ENCODE data around the gene PCSK1.
"Not testable (repeated sequence)": the region's sequence is repeated elsewhere in the genome, so short reads cannot be mapped to it uniquely, and the experiment has no call there.

Gene PCSK1

DNA sequence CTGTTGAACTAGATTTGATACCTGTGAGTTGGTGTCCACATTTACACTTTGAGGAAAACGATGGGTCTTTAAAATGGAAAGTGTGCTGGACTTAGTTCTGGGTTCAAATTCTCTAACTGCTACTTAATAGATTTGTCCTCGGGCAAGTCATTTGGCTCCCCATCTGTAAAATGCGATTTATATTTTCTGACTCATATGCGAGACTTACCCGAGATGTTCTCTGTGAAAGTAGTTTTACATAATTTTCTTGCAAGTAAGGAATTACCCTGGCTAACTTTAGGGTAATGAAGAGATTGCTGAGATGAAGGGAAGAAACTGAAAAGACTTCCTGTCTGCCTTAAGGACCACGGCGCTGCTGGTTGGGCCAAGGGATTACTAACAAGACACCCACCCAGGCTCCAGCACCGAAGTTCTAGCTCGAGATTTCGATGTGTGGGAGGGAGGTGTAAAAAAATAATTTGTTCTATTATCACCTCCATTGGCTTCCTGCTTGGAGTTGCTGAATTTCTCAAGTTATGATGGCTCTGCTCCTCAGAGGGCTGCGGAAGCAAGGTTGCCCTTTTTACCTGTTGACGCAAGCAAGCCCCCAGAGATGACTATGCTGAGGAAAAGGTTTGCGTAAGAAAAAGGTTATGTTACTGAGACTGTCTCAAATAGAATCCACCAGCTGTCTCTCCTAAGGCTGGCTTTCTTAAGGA lies 24.1 kb downstream of the PCSK1 start:
- no peak for DNase-seq (ENCODE audit: low read depth)
- TF ChIP-seq, protein P1, sequence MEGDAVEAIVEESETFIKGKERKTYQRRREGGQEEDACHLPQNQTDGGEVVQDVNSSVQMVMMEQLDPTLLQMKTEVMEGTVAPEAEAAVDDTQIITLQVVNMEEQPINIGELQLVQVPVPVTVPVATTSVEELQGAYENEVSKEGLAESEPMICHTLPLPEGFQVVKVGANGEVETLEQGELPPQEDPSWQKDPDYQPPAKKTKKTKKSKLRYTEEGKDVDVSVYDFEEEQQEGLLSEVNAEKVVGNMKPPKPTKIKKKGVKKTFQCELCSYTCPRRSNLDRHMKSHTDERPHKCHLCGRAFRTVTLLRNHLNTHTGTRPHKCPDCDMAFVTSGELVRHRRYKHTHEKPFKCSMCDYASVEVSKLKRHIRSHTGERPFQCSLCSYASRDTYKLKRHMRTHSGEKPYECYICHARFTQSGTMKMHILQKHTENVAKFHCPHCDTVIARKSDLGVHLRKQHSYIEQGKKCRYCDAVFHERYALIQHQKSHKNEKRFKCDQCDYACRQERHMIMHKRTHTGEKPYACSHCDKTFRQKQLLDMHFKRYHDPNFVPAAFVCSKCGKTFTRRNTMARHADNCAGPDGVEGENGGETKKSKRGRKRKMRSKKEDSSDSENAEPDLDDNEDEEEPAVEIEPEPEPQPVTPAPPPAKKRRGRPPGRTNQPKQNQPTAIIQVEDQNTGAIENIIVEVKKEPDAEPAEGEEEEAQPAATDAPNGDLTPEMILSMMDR (IDR thresholded peaks at IDR 0.05; ENCODE audit: insufficient read depth, low read depth, low read length, missing control alignments) = no peak
- H3K4me3 ChIP-seq (ENCODE audit: low read depth, low read length) = no peak overlapping the region

DNA sequence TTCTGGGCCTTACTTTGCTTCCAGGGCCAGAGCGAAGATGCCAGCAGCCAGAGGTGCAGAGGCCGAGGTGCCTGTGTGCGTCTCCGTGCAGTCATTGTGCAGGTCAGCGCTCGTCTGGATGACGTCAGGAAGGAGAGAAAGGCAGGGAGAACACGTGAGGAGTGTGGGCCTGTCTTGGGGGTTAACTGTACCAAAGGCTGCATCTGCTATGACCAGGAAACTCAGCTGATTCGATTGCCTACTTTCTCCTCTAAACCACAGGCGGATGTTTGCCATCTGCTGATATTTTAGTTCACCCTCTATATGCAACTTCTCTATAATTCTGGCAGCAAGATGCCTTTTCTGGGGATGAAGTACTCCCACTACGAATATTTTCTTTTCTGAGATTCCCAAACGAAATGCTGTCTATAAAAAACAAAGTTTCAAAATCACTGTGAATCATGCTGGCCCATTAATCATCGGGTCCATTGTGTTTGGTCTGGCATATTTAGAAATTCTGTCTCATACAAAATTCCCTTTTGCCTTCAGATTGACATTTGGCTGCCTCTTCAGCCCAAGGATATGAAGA lies 24.8 kb downstream of the PCSK1 start:
- H3K4me3 ChIP-seq (ENCODE audit: low read depth, low read length) = no peak overlapping the region
- TF ChIP-seq, protein P1 (IDR thresholded peaks at IDR 0.05; ENCODE audit: insufficient read depth, low read depth, low read length, missing control alignments) = no peak
- DNase-seq (ENCODE audit: low read depth) = no peak

GRCh38 chr5:96407436-96407835 lies 25.6 kb downstream of the PCSK1 start:
- TF ChIP-seq, protein P1 (IDR thresholded peaks at IDR 0.05; ENCODE audit: insufficient read depth, low read depth, low read length, missing control alignments) = no peak
- H3K4me3 ChIP-seq (ENCODE audit: low read depth, low read length) = no peak overlapping the region
- no peak for DNase-seq (ENCODE audit: low read depth)

- DNase-seq (ENCODE audit: low read depth) = no peak
- H3K4me3 ChIP-seq (ENCODE audit: low read depth, low read length) = no peak overlapping the region
- TF ChIP-seq, protein P1 (IDR thresholded peaks at IDR 0.05; ENCODE audit: insufficient read depth, low read depth, low read length, missing control alignments) = no peak
These were observed 28.7 kb downstream of the PCSK1 start for GRCh38 chr5:96404191-96404867.

DNA sequence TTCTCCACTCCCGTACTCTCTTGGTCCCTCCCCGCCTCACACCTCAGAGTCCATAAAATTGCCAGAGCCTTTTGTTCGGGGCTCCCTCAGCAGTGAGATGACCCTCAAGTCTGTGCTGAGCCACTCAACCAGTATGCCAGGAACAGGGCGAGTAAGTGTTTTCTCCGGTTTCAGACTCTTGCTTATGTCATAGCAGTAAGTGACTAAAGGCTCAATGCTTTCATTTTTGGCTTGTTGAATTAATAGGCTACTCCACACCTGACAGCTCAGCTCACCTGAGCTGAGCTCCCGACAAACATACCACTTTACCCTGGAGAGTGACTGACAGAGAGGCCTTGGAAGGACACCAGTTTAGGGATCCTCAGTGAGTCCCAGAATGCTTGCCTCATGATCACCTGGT lies 30.5 kb downstream of the PCSK1 start:
- TF ChIP-seq, protein P1 (IDR thresholded peaks at IDR 0.05; ENCODE audit: insufficient read depth, low read depth, low read length, missing control alignments) = no peak
- no peak for DNase-seq (ENCODE audit: low read depth)

GRCh38 chr5:96396878-96397277 lies 36.2 kb downstream of the PCSK1 start:
- no peak for DNase-seq (ENCODE audit: low read depth)
- TF ChIP-seq, protein P1 (IDR thresholded peaks at IDR 0.05; ENCODE audit: insufficient read depth, low read depth, low read length, missing control alignments) = no peak
- H3K4me3 ChIP-seq (ENCODE audit: low read depth, low read length) = no peak overlapping the region

More for the DNA sequence above, 30.5 kb downstream of the PCSK1 start:
- H3K4me3 ChIP-seq (ENCODE audit: low read depth, low read length) = no peak overlapping the region

- not testable (repeated sequence) for DNase-seq (ENCODE audit: low read depth); H3K4me3 ChIP-seq (ENCODE audit: low read depth, low read length)
These were observed 37.8 kb downstream of the PCSK1 start for GRCh38 chr5:96395295-96395694.

Measured in GM12865 (cell line).